ENCODE data around the gene SMYD3. TPM values are rescaled to one million over a fixed set of nuclear protein-coding genes. Genes with fewer than 3 reads are reported as not detected.

SMYD3 gene
- total RNA-seq, 4 donors from 2014 or later: 8.4 to 25.7 (median 14.4) TPM

DNA sequence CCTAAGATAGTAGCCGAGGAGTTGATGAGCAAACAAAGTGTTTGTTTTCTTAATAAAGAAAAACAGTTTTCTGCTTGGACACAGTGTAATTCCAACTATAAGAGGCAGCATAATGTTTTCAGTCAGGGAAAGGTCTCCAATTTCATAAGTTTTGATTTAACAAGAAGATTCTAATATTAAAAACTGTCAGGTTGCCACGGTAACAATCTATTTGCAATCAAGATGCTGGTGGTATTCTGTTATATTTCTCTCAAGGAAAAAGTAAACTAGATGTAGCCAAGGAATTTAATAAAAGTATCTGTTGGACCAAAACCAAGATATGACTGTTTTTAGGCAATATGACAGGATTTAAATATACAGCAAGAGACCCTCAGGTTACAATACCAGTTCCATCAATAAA lies 211.7 kb downstream of the SMYD3 start:
- H3K4me3 ChIP-seq (ENCODE audit: low read depth, poor library complexity, severe bottlenecking): no peak overlapping the region
- no peak for DNase-seq (ENCODE audit: low spot score in 2 of 2)
- 88 to 92% methylated on average over 2 of the region's 2 CpGs for WGBS, 2 donors
- intact Hi-C loops (cut with DNase I; ENCODE audit: low total_unique reads): no loop called here
- no peak for TF ChIP-seq POLR2A (IDR thresholded peaks at IDR 0.05)
- TF ChIP-seq, protein P1, sequence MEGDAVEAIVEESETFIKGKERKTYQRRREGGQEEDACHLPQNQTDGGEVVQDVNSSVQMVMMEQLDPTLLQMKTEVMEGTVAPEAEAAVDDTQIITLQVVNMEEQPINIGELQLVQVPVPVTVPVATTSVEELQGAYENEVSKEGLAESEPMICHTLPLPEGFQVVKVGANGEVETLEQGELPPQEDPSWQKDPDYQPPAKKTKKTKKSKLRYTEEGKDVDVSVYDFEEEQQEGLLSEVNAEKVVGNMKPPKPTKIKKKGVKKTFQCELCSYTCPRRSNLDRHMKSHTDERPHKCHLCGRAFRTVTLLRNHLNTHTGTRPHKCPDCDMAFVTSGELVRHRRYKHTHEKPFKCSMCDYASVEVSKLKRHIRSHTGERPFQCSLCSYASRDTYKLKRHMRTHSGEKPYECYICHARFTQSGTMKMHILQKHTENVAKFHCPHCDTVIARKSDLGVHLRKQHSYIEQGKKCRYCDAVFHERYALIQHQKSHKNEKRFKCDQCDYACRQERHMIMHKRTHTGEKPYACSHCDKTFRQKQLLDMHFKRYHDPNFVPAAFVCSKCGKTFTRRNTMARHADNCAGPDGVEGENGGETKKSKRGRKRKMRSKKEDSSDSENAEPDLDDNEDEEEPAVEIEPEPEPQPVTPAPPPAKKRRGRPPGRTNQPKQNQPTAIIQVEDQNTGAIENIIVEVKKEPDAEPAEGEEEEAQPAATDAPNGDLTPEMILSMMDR (IDR thresholded peaks at IDR 0.05): no peak

DNA sequence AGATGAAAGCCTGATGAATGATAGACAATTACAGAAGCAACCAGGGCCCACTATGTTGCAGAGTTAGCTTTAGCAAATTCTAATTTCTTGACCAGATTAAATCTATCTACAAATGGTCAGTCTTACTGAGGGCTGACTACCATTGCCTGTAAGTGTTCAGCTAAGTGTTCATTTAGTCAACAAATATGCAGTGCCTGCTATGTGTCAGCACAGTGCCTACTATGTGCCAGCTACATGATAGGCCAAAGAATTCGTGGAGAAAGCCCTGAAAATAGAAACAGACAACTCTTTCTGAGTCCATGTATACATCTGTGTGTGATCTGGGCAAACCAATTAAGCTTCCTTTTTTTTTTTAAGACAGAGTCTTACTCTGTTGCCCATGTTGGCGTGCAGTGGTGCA lies 212.8 kb downstream of the SMYD3 start:
- intact Hi-C loops (cut with DNase I; ENCODE audit: low total_unique reads): no loop called here
- DNase-seq (ENCODE audit: low spot score in 2 of 2): no peak
- no peak overlapping the region for H3K4me3 ChIP-seq (ENCODE audit: low read depth, poor library complexity, severe bottlenecking)
- WGBS, 2 donors: 84 to 89% methylated on average over 2 of the region's 2 CpGs
- no peak for TF ChIP-seq POLR2A (IDR thresholded peaks at IDR 0.05)
- TF ChIP-seq, protein P1 (IDR thresholded peaks at IDR 0.05): no peak

DNA sequence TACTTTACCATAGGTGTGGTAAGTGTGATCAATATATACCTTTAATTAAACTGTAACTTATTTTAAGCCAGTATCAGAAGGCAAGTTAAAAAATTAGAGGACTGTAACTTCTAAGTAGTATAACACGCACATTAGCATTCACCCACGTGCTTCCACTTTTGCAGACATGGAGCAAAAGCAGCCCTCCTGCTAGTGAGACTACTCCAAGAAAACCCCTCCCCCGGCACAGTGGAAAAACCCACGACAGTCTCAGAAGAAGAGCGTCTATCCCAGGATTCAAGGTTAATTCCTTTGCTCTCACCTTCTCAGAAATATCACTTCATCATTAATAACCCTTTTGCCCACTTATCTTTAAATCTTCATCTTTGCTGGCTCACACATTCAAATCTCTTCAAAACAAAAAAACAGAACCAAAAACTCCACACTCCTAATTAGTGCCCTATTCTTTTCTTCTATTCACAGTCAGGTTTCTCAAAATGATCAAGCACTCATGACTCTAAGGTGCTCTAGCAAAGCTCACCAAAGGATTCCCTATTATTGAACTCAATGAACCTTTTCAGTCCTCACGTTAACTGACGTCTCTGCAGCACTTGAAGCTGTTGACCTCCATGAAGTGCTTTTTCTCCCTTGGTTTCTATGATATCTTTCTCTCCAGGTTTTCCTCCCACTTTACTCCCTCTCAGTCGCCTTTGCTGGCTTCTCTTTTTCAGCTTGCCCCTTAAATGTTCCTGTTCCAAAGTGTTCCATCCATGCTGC lies 213.5 kb downstream of the SMYD3 start:
- 93 to 94% methylated on average over 8 of the region's 8 CpGs for whole genome bisulfite sequencing, 2 donors
- DNase-seq (ENCODE audit: low spot score in 2 of 2): no peak
- intact Hi-C loops (cut with DNase I; ENCODE audit: low total_unique reads): no loop called here

DNA sequence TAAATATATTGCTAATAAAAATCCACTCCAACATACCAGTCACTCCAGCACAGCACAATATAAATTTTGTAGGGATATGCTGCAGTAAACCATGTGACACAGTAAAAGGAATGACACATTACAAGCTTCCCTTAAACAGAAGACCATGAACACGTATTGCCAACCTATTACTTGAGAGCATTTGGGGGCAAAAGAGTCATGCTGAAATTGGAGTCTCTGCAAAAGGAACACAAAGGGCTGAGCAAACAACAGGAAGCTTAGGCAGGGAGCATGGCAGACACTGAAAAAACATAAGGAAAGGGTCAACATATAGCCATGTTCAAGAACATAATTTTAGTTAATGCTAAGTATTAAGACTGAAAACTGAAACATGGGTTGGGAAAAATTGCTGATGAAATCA lies 214.5 kb downstream of the SMYD3 start:
- 91 to 94% methylated on average over 1 of the region's 1 CpG for WGBS, 2 donors
- DNase-seq (ENCODE audit: low spot score in 2 of 2): no peak
- no peak overlapping the region for H3K4me3 ChIP-seq (ENCODE audit: low read depth, poor library complexity, severe bottlenecking)
- intact Hi-C loops (cut with DNase I; ENCODE audit: low total_unique reads): no loop called here
- no peak for TF ChIP-seq POLR2A (IDR thresholded peaks at IDR 0.05)
- TF ChIP-seq, protein P1 (IDR thresholded peaks at IDR 0.05): no peak

More for the DNA sequence above, 213.5 kb downstream of the SMYD3 start:
- no peak overlapping the region for H3K4me3 ChIP-seq (ENCODE audit: low read depth, poor library complexity, severe bottlenecking)
- TF ChIP-seq POLR2A (IDR thresholded peaks at IDR 0.05): no peak
- TF ChIP-seq, protein P1 (IDR thresholded peaks at IDR 0.05): no peak

DNA sequence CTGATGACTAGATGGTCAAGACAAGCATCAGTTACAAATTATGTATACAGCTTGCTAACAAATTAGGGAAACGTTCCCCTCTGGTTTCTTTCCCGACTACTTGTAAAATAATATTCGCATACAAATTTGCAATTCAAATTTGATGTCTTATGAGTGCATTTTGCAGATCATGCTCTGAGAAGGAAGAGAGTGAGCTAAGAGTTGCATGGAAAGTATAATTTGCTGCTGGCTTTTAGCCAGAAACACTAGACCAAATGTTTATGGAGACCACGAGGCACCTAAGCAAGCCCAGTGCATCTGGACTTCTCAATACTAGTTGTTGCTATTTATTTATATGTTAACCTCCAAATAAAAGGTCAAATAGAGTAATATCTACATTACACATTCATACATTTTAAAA lies 216.0 kb downstream of the SMYD3 start:
- no peak overlapping the region for H3K4me3 ChIP-seq (ENCODE audit: low read depth, poor library complexity, severe bottlenecking)
- DNase-seq (ENCODE audit: low spot score in 2 of 2): no peak
- TF ChIP-seq, protein P1 (IDR thresholded peaks at IDR 0.05): no peak
- no peak for TF ChIP-seq POLR2A (IDR thresholded peaks at IDR 0.05)
- intact Hi-C loops (cut with DNase I; ENCODE audit: low total_unique reads): no loop called here
- WGBS, 2 donors: 71 to 78% methylated on average over 4 of the region's 4 CpGs
